Neural progenitor cell (in vitro differentiated cells): ENCODE measurements around the gene PLA2G15.

ENCODE experiments used
- EZH2 ChIP-seq: fragments of 200-600 bp; sonication (generic); IDR thresholded peaks from 2 replicates; pipeline ENCODE4 v1.6.1; 2017; ENCODE audit warnings: antibody characterized with exemption, mild to moderate bottlenecking, moderate library complexity
- TF ChIP-seq, protein P1 (sequence below): fragments of 200-600 bp; sonication (generic); IDR thresholded peaks from 2 replicates; pipeline ENCODE4 v1.5.1; 2017; ENCODE audit warnings: antibody characterized with exemption, mild to moderate bottlenecking

DNA sequence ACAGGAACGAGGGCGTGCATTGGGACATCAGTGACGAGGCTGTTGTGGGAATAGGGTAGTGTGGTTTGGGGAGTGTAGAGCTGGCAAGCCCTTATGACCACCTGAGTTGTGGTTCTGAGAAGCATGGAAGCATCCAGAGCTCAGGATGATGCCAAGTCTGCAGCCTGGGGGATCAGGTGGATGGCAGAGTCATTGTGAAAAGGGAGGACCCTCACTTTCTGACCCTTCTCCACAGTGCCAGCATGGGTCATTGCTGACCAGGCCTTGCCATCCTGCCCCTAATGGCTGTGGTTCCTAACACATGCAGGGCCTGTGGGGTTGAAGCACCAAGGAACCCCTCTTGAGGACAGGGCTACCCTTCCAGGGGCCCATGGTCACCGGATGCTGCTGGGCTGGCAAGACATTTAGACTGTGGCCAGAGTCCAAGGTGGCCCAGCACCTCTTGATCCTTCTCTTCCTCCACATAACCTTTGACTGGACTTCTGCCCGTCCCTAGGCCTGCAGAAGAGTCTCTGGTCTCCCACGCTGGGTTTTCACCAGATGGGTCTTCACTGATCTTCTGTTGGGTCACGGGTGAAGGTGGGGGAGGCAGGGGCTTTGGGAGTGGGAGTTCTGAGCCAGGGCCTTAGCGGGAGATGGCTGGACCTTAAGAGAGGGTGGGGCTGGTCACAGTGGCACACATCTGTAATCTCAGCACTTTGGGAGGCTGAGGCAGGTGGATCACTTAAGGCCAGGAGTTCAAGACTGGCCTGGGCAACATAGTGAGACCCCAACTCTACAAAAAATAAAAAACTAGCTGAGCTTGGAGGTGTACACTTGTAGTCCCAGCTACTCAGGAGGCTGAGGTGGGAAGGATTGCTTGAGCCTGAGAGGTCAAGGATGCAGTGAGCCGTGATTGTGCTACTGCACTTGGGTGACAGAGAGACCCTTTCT lies 2.0 kb upstream of the PLA2G15 start:
- no peak for TF ChIP-seq EZH2
- TF ChIP-seq, protein P1, sequence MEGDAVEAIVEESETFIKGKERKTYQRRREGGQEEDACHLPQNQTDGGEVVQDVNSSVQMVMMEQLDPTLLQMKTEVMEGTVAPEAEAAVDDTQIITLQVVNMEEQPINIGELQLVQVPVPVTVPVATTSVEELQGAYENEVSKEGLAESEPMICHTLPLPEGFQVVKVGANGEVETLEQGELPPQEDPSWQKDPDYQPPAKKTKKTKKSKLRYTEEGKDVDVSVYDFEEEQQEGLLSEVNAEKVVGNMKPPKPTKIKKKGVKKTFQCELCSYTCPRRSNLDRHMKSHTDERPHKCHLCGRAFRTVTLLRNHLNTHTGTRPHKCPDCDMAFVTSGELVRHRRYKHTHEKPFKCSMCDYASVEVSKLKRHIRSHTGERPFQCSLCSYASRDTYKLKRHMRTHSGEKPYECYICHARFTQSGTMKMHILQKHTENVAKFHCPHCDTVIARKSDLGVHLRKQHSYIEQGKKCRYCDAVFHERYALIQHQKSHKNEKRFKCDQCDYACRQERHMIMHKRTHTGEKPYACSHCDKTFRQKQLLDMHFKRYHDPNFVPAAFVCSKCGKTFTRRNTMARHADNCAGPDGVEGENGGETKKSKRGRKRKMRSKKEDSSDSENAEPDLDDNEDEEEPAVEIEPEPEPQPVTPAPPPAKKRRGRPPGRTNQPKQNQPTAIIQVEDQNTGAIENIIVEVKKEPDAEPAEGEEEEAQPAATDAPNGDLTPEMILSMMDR, result no peak
